22Rv1 (cell line): ENCODE data around the gene ZFP90.

Experiments
- CTCF ChIP-seq: fragments of 450-650 bp; IDR thresholded peaks from 2 replicates; pipeline ENCODE4 v1.5.1; 2017; ENCODE audit warnings: mild to moderate bottlenecking
- ZFX ChIP-seq: fragments of 450-650 bp; IDR thresholded peaks from 2 replicates; pipeline ENCODE4 v1.6.1; 2017; ENCODE audit warnings: antibody characterized with exemption, borderline replicate concordance

GRCh38 chr16:68496689-68497088, 42.4 kb upstream of the ZFP90 start:
- TF ChIP-seq CTCF (no peak), ZFX (no peak)
